T-helper 1 cell (primary cell): Measurements from ENCODE around the gene P3H2.
"Not testable (repeated sequence)": the region's sequence is repeated elsewhere in the genome, so short reads cannot be mapped to it uniquely, and the experiment has no call there.

Experiments used
- DNase-seq, 5 donors: peaks; one replicate each; pipeline ENCODE4 v3.0.0-alpha.2; 2012 to 2020

Gene P3H2

DNA sequence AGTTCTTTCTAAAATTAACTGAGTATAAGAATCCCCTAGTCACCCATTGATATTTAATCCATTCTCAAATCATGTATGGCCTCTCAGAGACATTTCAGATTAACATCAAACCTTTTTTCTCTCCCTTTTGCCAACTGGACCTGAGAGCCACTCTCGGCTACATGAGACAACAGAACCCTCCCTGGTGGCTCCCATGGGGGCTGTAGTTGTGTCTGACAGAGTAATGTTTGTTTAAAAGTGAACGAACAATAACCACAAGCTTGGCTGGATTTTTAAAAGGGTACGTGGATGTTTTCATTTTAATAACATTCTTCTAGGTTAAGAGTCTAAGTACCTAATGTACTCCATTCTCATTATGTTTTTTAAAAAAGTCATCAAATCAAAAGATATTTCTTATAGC is 37.1 kb downstream of the P3H2 start:
- DNase-seq: no peak

DNA sequence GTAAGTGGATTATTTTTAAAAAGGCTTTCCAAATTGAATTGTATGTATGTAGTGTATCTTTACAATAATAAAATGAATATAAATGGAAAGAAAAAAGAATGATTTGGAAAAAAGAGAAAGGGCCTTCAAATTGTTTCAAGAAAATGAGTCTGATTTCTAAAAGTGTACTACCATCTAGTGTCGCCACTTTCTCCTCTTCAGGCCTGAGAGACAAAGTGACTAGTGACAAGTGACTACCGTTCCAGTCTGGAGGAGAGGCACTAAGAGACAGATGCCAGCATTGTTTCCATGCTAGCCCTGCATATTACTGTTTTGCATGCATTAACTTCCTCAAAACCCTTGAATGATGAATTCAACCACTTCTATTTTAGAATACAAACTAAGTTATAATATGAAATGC is 39.3 kb downstream of the P3H2 start:
- no peak for DNase-seq

DNA sequence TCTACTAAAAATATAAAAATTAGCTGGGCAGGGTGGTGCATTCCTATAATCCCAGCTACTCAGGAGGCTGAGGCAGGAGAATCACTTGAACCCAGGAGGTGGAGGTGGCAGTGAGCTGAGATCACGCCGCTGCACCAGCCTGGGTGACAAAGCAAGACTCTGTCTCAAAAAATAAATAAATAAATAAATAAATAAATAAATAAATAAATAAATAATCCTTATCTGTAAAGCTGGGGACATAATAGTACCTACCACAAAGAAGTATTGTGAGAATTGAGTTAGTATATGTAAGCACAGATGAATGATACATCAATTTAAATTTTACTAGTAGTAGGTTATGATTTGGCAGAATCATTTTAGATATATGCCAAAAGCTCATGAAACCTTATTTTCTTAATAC is 41.5 kb downstream of the P3H2 start:
- DNase-seq: not testable (repeated sequence)

- no peak for DNase-seq
Observed at GRCh38 chr3:190077395-190078045, 43.2 kb downstream of the P3H2 start.

DNA sequence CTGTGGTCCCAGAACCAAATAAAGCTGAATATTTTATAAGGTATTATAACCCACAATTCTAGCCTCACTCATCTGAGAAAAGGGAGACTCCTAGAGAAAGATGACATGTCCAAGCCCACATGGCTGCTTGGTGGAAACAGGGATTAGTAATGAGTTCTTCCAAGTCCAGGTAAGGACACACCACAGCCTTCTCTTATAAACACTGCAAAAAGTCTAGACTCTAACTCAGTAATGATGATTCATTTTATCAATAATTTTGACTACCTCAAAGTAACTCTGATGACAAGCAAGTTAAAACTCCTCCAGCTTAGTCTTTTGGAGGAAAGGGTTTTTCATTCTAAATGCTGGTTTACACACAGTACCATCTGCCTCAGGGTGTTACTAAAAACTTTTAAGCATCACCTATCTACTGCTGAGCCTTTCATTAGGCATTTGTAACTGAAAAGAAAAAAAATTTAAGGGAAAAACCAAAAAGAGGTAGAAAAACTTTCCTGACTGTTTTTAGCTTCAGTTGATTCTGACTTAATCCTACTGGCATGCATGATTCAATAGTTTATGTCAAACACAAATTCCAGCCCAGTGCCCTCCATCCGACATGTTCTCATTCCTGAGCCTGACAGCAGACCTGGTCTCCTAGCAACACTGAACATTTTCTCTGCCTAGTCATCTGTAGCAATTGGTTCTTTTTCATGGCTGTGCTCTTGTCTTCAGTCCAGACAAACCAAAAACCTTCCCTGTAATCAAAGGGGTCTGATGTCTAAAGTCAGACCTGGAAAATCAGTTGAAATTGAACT is 43.9 kb downstream of the P3H2 start:
- DNase-seq: no peak

DNA sequence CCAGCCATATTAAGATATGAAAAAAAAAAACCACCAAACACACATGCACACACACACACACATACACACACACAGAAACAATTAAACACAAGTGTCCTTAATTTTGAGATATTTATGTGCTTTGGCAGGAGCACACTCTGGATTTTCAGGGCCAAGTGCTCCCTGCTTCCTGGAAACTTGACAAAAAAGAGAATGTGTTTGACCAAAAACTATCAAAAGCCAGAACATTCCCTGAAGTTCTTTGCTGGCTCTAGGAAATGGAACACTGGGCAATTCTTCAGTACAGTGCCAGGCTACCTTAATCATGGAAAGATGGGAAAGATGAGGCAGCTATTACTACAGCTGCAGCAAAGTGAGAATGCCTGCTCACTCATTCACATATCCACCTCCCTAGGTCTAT is 44.6 kb downstream of the P3H2 start:
- no peak for DNase-seq

- DNase-seq: no peak
Observed at GRCh38 chr3:190074817-190075216, 45.9 kb downstream of the P3H2 start.

GRCh38 chr3:190073264-190074008 is 47.3 kb downstream of the P3H2 start:
- DNase-seq: no peak

GRCh38 chr3:190072856-190073255 is 47.8 kb downstream of the P3H2 start:
- DNase-seq: no peak

- DNase-seq: not testable (repeated sequence)
Observed at GRCh38 chr3:190071921-190072320, 48.8 kb downstream of the P3H2 start.

GRCh38 chr3:190070622-190071347 is 49.9 kb downstream of the P3H2 start:
- no peak for DNase-seq

GRCh38 chr3:190065204-190065603 is 55.5 kb downstream of the P3H2 start:
- no peak for DNase-seq

- DNase-seq: no peak
Observed at GRCh38 chr3:190064659-190065058, 56.0 kb downstream of the P3H2 start.

GRCh38 chr3:190064112-190064511 is 56.6 kb downstream of the P3H2 start:
- no peak for DNase-seq

DNA sequence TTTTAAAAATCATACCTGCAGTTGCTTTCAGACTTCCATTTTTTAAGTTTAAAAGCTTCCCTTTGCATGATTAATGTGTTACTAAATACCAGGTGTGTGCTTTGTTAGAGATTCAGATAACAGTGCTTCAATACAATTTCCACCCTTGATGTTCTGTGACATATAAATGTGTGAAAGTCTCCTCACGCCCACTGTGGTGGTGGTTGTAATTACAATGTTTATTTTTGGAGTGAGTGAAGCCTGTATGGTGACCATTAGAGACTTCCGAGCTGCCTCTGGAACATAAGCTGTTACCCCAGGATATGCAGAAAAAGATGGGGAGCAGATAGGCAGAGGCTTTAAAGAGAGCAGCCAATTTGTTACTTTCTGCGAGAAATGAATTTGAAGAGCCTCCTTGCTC is 57.2 kb downstream of the P3H2 start:
- no peak for DNase-seq

DNA sequence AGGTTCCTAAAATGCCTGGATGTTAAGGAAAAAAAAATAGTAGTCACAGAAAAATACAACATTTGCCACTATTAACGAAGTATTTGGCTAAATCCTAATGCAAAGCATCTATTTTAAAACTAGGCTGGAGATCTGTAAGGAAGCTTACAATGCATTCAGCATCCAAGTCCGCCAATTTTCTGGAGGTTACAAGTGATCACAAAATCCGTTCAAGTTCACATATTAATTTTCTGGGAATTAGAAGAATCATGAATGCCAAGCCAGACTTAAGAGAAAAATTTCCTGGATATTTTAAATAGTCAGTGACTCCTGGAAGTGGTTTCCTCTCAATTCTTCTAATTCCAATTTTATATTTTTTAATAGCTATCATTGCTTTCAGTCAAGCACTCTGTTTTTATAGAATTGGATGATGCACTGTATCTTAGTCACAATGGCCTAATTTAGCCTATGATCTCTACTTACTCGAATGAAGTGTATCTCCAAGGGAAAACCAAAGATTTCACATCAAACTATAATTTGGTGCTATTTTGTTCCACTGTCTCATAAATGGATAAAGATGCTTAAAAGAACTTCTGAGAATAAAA is 60.4 kb downstream of the P3H2 start:
- no peak for DNase-seq

DNA sequence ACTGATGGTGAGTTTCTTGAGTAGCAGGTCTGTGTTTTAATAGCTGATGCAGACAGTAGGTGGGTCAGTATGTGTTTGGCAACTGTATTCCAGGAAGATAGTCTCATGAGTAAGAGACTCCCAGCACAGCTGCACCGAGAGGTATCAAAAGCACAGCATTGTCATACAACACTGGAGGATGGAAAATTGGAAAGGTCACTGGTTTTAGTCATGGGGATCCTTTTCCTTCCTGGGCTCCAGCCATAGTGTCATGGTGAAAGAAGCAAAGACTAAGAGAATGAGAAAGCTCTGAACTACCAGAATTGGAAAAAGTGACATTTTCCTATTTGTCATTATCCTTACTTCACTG is 61.5 kb downstream of the P3H2 start:
- no peak for DNase-seq

DNA sequence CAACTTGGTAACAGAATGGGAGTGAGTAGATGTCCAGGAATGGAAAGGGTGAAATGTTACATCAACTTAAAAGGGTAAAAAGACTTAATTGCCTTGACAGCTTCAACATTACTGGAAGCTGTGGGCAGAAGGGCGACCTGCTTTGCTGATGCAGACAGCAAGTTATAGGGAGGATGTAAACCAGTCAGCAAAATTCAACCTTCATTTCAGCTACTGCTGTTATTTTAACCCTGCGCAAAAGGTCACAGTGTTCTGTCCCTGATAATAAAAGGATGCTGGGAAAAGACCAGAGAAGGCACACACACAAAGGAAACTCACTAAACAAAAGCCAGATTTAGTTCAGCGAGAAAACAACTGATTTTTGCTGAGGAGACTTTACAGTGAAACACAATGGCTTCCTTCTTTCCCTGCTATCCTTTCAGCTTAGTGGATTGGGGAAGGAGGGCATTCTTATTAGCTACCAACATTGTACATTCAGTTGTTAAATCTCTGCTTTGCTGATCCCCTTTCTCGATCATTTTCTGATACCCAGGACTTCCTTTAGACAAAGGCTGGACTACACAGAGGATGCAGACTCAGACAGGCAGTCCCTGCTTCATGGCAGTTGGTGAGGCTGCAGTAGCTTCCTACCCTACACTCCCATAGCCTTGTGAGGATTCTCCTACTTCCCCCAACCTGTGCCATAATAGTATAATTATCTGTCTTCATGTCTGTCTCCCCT is 62.0 kb downstream of the P3H2 start:
- no peak for DNase-seq

DNA sequence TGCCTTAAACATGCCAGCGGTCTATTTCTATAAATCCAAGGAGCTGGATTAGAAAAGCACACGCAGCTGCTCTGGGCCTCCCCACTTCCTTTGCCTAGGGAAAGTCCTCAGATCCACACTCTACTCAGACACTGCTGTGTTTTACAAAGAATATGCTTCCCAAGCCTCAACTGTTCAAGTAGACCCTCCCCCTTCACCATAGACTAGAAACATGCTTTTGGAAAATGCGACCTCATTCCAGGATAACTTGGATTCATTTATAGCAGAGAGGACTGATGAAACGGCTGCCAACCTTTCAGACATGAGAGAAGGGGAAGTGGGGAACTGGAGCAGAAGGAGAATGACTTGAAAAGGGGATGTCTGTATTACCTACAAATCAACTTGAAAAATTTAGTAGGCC is 64.0 kb downstream of the P3H2 start:
- DNase-seq: no peak

GRCh38 chr3:190055773-190056172 is 64.9 kb downstream of the P3H2 start:
- DNase-seq: no peak

DNA sequence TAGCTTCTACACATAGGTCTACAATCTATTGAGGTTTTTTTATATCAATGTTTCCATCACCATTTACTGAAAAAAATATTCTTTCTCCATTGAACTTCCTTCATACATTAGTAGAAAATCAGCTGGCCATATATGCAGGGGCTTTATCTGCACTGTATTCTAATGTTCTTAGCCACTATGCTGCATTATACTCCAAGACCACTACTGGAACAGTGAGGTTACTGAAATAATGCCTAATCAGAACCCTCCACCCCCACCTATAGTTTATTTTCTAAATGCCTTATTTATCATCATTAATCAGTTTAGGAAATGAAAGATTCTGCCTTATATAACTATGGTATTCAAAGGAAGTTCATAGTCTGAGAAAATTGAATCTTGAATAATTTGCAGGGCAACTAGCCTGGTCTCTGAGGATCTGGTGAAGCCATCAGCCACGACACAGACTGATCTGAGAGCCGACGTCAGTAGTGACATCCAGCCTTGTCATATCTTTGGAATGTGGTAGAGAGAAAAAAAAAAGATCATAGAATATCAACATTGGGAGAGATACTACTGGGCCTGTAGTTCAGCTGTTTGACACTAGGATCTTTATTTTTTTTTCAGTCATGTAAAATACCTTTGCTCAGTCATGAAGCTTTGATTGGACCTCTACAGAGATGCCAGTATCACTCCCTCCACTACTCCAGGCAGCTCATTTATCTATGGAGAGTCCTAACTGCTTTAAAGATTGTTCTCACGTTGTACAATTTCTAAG is 66.6 kb downstream of the P3H2 start:
- DNase-seq: no peak
